AG04450 (cell line): ENCODE data around the gene PPP1R14C. TPM values are rescaled to one million over a fixed set of nuclear protein-coding genes. Genes with fewer than 3 reads are reported as not detected.

Experiments used
- CTCF ChIA-PET: fragments of 300-600, 350-600 bp; formaldehyde crosslinking; extraction: SDS; loops from one replicate; lab custom pipeline; 2022; ENCODE audit warnings: antibody characterized with exemption, inconsistent platforms; lab: Charles Lee
- POLR2A ChIA-PET: fragments of 350-600 bp; formaldehyde crosslinking; extraction: SDS; loops from one replicate; lab custom pipeline; 2021; ENCODE audit warnings: antibody characterized with exemption, inconsistent platforms; lab: Yijun Ruan, JAX
- DNase-seq: peaks from one replicate; pipeline ENCODE4 v3.0.0-alpha.2; 2011; ENCODE audit warnings: low read depth, low spot score
- H3K27ac ChIP-seq: one replicate; pipeline ENCODE4 v1.5.1; 2012; ENCODE audit warnings: low read depth, low read length, control low read depth
- H3K27me3 ChIP-seq: one replicate; pipeline ENCODE4 v1.6.0; 2012; ENCODE audit warnings: low read length; ENCODE audit not compliant: control insufficient read depth, insufficient read depth
- H3K4me3 ChIP-seq: 2 replicates; pipeline ENCODE4 v1.5.1; 2011; ENCODE audit warnings: mild to moderate bottlenecking, low read depth, low read length, control low read depth
- H3K9me3 ChIP-seq: 2 replicates; pipeline ENCODE4 v1.5.1; 2012; ENCODE audit warnings: low read length; ENCODE audit not compliant: control insufficient read depth, insufficient read depth
- CTCF ChIP-seq: IDR thresholded peaks from 2 replicates; pipeline ENCODE4 v1.5.1; 2011; ENCODE audit warnings: low read depth, low read length, control low read depth, inconsistent platforms
- polyA plus RNA-seq: library from polyadenylated mRNA; depleted of rRNA; stranded (reverse); fragments of >200 nt; gene quantifications from 2 replicates; pipeline ENCODE4 v1.2.3, GENCODE V29; 2011

PPP1R14C gene
- polyA plus RNA-seq, 1 experiment = not detected

GRCh38 chr6:150231525-150231850 lies 88.6 kb downstream of the PPP1R14C start:
- POLR2A ChIA-PET = no interaction called here
- no peak for TF ChIP-seq CTCF
- no peaks in the 10 kb centered on the region for H3K9me3 ChIP-seq
- no peaks in the 10 kb centered on the region for H3K27me3 ChIP-seq
- no peak overlapping the region for H3K4me3 ChIP-seq
- CTCF ChIA-PET = no interaction called here
- no peak overlapping the region for H3K27ac ChIP-seq
- DNase-seq = no peak

GRCh38 chr6:150233843-150234269 lies 91.0 kb downstream of the PPP1R14C start:
- CTCF ChIA-PET = interaction anchor here (0.6 kb wide), 1 partner anchor 164 kb away, joined by 3 read pairs; no protein-coding TSS in a partner anchor
- no peak for DNase-seq
- H3K4me3 ChIP-seq = no peak overlapping the region
- H3K27ac ChIP-seq = no peak overlapping the region
- H3K27me3 ChIP-seq = no peaks in the 10 kb centered on the region
- no peak for TF ChIP-seq CTCF
- POLR2A ChIA-PET = no interaction called here
- H3K9me3 ChIP-seq = no peaks in the 10 kb centered on the region

- DNase-seq = no peak
- H3K27me3 ChIP-seq = no peaks in the 10 kb centered on the region
- no peak overlapping the region for H3K4me3 ChIP-seq
- no peak for TF ChIP-seq CTCF
- ChIA-PET CTCF (no interaction called here), POLR2A (no interaction called here)
- H3K27ac ChIP-seq = no peak overlapping the region
- no peaks in the 10 kb centered on the region for H3K9me3 ChIP-seq
These were observed 92.4 kb downstream of the PPP1R14C start for GRCh38 chr6:150235218-150235617.

GRCh38 chr6:150236114-150236513 lies 93.3 kb downstream of the PPP1R14C start:
- no peak for TF ChIP-seq CTCF
- no peak overlapping the region for H3K4me3 ChIP-seq

GRCh38 chr6:150236544-150236943 lies 93.7 kb downstream of the PPP1R14C start:
- Histone ChIP-seq H3K9me3 (no peaks in the 10 kb centered on the region), H3K27ac (no peak overlapping the region), H3K27me3 (no peaks in the 10 kb centered on the region), H3K4me3 (no peak overlapping the region)
- ChIA-PET POLR2A (no interaction called here), CTCF (interaction anchor here (0.6 kb wide), 1 partner anchor 1428 kb away, joined by 3 read pairs; no protein-coding TSS in a partner anchor)
- TF ChIP-seq CTCF = no peak
- DNase-seq = no peak

More at GRCh38 chr6:150236114-150236513, 93.3 kb downstream of the PPP1R14C start:
- Histone ChIP-seq H3K27ac (no peak overlapping the region), H3K9me3 (no peaks in the 10 kb centered on the region), H3K27me3 (no peaks in the 10 kb centered on the region)
- POLR2A ChIA-PET = no interaction called here
- CTCF ChIA-PET = no interaction called here
- no peak for DNase-seq
